ENCODE data around the gene NRN1.

GRCh38 chr6:6007366-6008088, 802 bp upstream of the NRN1 start:
- TF ChIP-seq CTCF (IDR thresholded peaks at IDR 0.05) (no peak), POLR2A (IDR thresholded peaks at IDR 0.05) (no peak), EP300 (IDR thresholded peaks at IDR 0.05) (no peak)
